ENCODE data around the gene MTSS2.
"Not testable (repeated sequence)": the region's sequence is repeated elsewhere in the genome, so short reads cannot be mapped to it uniquely, and the experiment has no call there.

Gene MTSS2

GRCh38 chr16:70649300-70649699 is 36.6 kb downstream of the MTSS2 start:
- no peak for DNase-seq

- no peak for DNase-seq
Observed at GRCh38 chr16:70648606-70649005, 37.2 kb downstream of the MTSS2 start.

GRCh38 chr16:70647441-70648359 is 38.2 kb downstream of the MTSS2 start:
- no peak for DNase-seq

GRCh38 chr16:70646260-70647241 is 39.3 kb downstream of the MTSS2 start, which contains the start of gene IL34:
IL34 (plus strand) TSS chr16:70646559; CDS start chr16:70646948, 389 bp downstream.
- DNase-seq = no peak

GRCh38 chr16:70644763-70645597 is 40.9 kb downstream of the MTSS2 start:
- no peak for DNase-seq

- not testable (repeated sequence) for DNase-seq
Observed at GRCh38 chr16:70643264-70643663, 42.6 kb downstream of the MTSS2 start.

GRCh38 chr16:70642633-70643032 is 43.2 kb downstream of the MTSS2 start:
- DNase-seq = no peak

- DNase-seq = no peak
Observed at GRCh38 chr16:70638814-70639792, 46.8 kb downstream of the MTSS2 start.
